Hippocampal formation (tissue), 2 donors: ENCODE measurements around the gene ELP6.
"Not testable (repeated sequence)": the region's sequence is repeated elsewhere in the genome, so short reads cannot be mapped to it uniquely, and the experiment has no call there.

Experiments used
- DNase-seq, 2 donors: peaks; one replicate each; lab custom pipeline; 2025; lab: John Stamatoyannopoulos, UW

ELP6 gene

DNA sequence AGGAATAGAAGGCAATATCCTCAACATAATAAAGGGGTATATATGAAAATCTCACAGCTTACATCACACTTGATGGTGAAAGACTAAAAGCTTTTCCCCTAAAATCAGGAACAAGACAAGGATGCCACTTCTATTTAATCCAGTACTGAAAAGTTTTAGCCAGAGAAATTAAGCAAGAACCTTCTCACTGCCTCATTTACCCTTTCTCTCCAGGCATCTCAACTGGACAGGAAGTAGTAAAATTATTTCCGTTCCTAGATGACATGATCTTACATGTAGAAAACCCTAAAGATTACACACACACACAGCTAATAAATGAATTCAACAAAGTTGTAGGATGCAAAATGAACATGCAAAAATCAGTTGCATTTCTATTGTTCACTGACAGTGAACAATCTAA lies 48.9 kb downstream of the ELP6 start:
- DNase-seq: no peak

DNA sequence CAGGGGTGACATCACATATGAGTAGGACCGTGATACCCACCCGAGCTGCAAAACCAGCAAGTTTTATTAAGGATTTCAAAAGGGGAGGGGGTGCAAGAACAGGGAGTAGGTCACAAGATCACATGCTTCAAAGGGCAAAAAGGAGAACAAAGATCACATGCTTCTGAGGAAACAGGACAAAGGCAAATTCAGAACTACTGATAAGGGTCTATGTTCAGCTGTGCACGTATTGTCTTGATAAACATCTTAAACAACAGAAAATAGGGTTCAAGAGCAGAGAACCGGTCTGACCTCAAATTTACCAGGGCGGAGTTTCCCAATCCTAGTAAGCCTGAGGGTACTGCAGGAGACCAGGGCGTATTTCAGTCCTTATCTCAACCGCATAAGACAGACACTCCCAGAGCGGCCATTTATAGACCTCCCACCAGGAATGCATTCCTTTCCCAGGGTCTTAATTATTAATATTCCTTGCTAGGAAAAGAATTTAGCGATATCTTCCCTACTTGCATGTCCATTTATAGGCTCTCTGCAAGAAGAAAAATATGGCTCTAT lies 53.9 kb downstream of the ELP6 start:
- DNase-seq: not testable (repeated sequence)

DNA sequence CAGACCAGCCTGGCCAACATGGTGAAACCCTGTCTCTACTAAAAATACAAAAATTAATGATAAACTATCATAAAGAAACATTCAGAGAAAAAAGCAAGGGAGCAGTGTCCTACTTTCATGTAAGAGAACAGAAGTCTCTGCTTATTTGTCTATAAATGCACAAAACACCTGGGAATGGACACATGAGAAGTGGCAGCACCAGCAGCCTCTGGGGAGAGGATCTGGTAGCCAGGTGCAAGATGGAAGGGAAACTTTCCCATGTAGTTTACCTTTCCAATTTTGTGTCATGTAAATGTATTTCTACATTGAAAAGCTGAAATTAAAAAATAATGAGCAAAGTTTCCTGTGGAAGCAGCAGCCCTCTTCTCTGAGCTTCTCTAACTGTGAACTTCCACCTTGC lies 56.5 kb downstream of the ELP6 start:
- no peak for DNase-seq

DNA sequence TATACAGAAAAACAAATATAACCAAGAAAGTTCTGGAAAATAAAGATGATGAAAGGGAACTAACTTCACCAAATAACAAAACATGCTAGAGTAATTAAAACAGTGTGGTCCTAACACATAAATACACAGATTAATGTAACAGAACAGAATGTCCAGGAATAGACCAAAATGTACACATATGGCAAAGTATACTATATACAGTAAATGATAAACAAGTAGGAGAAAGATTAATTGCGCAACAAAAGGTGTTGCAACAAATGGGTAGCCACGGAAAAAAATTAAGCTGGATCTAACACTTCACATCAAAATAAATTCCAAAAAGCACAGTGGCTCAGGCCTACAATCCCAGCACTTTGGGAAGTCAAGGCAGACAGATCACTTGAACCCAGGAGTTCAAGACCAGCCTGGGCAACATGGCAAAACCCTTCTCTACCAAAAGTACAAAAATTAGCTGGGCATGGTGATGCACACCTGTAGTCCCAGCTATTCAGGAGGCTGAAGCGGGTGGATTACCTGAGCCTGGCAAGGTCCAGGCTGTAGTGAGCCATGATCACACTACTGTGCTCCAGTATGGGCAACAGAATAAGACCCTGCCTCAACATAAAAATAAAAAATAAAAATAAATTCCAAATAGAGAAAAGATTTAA lies 57.6 kb downstream of the ELP6 start:
- no peak for DNase-seq

DNA sequence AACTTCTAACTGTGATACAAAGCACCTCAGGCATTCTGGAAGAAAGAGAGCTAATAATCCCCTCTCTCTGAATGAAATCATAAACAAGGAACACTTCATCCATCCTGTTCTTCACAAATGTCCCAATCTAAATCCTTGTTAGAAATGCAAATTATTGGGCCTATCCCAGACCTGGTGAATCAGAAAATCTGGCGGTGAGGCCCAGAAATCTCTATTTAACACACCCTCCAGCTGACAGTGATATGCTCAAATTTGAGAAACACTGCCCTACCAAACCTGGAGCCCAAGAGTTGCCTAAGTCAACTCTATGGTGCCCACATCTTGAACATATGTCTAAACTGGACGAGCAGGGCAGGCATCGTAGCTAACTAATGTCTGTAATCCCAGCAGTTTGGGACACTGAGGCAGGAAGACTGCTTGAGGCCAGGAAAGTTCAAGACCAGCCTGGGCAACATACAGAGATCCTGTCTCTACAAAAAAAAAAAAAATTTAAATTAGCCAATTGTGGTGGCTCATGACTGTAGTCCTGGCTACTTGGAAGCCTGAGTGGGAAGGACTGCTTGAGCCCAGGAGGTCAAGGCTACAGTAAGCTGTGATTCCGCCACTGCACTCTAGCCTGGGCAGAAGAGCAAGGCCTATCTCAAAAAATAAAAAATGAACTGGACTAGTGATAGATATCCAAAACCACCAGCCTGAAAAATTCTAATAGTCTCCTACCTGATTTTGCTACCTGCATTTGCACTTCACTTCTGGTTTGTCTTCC lies 60.9 kb downstream of the ELP6 start:
- no peak for DNase-seq
